HFF-Myc (cell line): Measurements from ENCODE around the gene GPHN.

ENCODE experiments used
- DNase-seq: peaks from one replicate; pipeline ENCODE4 v3.0.0-alpha.2; 2011; ENCODE audit warnings: low read depth; ENCODE audit errors: extremely low read depth
- H3K4me3 ChIP-seq: replicated peaks from 2 replicates; pipeline ENCODE4 v1.5.1; 2011; ENCODE audit warnings: low read depth, mild to moderate bottlenecking, control low read depth, low read length
- TF ChIP-seq, protein P1 (sequence below): IDR thresholded peaks from 2 replicates; pipeline ENCODE4 v1.5.1; 2012; ENCODE audit warnings: mild to moderate bottlenecking, low read depth, low read length, control low read depth; ENCODE audit errors: missing control alignments

Gene GPHN

GRCh38 chr14:66884149-66884548 is 376.2 kb downstream of the GPHN start:
- TF ChIP-seq, protein P1, sequence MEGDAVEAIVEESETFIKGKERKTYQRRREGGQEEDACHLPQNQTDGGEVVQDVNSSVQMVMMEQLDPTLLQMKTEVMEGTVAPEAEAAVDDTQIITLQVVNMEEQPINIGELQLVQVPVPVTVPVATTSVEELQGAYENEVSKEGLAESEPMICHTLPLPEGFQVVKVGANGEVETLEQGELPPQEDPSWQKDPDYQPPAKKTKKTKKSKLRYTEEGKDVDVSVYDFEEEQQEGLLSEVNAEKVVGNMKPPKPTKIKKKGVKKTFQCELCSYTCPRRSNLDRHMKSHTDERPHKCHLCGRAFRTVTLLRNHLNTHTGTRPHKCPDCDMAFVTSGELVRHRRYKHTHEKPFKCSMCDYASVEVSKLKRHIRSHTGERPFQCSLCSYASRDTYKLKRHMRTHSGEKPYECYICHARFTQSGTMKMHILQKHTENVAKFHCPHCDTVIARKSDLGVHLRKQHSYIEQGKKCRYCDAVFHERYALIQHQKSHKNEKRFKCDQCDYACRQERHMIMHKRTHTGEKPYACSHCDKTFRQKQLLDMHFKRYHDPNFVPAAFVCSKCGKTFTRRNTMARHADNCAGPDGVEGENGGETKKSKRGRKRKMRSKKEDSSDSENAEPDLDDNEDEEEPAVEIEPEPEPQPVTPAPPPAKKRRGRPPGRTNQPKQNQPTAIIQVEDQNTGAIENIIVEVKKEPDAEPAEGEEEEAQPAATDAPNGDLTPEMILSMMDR: no peak
- no peak for DNase-seq
- H3K4me3 ChIP-seq: no peak overlapping the region

DNA sequence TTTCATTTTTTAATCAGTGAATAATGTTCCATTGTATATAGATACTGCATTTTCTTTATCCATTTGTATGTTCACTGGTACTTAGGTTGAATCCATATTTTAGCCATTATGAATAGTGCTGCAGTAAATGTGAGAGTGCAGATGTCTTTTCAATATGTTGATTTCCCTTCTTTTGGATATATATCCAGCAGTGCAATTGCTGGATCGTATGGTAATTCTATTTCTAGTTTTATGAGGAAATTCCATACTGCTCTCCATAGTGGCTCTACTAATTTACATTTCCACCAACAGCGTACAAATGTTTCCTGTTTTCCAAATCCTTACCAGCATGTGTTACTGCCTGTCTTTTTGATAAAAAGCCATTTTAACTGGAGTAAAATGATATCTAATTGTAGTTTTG is 392.8 kb downstream of the GPHN start:
- DNase-seq: no peak
- TF ChIP-seq, protein P1: no peak

GRCh38 chr14:66910311-66910840 is 402.4 kb downstream of the GPHN start:
- TF ChIP-seq, protein P1: no peak
- no peak overlapping the region for H3K4me3 ChIP-seq
- DNase-seq: peak; percentile 11

More for the DNA sequence above, 392.8 kb downstream of the GPHN start:
- no peak overlapping the region for H3K4me3 ChIP-seq

DNA sequence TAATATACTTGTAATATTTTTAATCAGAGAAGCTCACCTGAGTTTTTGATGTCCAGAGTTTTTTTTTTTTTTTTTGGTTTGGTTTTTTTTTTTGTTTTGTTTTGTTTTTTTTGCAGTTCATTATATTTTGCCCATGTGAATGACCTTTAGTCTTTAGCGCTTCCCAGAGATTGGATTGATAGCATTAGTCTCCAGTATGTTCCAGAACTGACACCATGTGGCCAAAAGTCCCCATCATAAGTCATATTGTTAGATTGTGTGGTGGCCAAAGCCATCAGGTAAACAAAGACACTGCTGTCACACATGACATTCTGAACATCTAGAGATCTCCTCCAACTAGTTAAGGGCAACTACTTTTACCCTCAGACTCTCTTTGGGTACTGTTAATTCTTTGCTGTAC is 408.5 kb downstream of the GPHN start:
- TF ChIP-seq, protein P1: no peak
- no peak for DNase-seq

DNA sequence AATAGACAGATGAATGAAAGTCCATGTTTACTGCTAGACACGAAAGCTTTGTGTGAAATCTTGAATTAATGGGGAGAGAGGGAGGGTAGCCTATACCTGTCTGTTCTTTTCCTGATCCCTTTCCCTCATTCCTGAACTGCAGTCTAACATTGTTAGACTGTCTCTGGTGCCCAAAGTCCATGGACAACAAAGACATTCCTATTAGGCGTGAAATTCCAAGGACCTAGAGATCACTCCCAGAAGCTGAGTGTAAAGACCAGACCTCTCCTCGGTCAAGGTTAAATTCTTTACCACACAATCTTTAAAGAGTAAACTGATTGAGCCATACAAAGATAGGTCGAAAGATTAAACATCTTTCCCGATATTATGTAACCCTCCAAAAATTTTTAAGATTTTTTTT is 410.6 kb downstream of the GPHN start:
- no peak overlapping the region for H3K4me3 ChIP-seq
- TF ChIP-seq, protein P1: no peak
- DNase-seq: no peak

More for the DNA sequence above, 408.5 kb downstream of the GPHN start:
- H3K4me3 ChIP-seq: no peak overlapping the region

GRCh38 chr14:66920196-66920595 is 412.2 kb downstream of the GPHN start:
- no peak overlapping the region for H3K4me3 ChIP-seq
- TF ChIP-seq, protein P1: no peak
- DNase-seq: no peak

GRCh38 chr14:66923251-66923650 is 415.3 kb downstream of the GPHN start:
- no peak overlapping the region for H3K4me3 ChIP-seq
- DNase-seq: no peak
- TF ChIP-seq, protein P1: no peak
